Epidermal melanocyte (primary cell): ENCODE data around the gene S100A16.

Experiments
- DNase-seq: peaks from one replicate; pipeline ENCODE4 v3.0.0; 2011; ENCODE audit warnings: low spot score; ENCODE audit not compliant: insufficient read length

Gene S100A16

GRCh38 chr1:153616144-153616916 lies 3.4 kb upstream of the S100A16 start, which contains the start of gene S100A14:
TSS of gene S100A14 (minus strand) at chr1:153616325. CDS start at chr1:153615858, 467 bp downstream.
- no peak for DNase-seq

- no peak for DNase-seq
Observed at GRCh38 chr1:153615406-153615805, 2.5 kb upstream of the S100A16 start.

- DNase-seq, result no peak
Observed at GRCh38 chr1:153614906-153615305, 2.0 kb upstream of the S100A16 start.

- no peak for DNase-seq
Observed at GRCh38 chr1:153614189-153614900, 1.4 kb upstream of the S100A16 start.

- DNase-seq, result no peak
Observed at GRCh38 chr1:153613406-153613805, 469 bp upstream of the S100A16 start.

- no peak for DNase-seq
Observed at GRCh38 chr1:153612111-153612754, 704 bp downstream of the S100A16 start.

GRCh38 chr1:153611356-153611755 lies 1.6 kb downstream of the S100A16 start:
- DNase-seq, result no peak

GRCh38 chr1:153610811-153611301 lies 2.1 kb downstream of the S100A16 start:
- DNase-seq, result no peak

GRCh38 chr1:153610334-153610733 lies 2.6 kb downstream of the S100A16 start:
- DNase-seq, result no peak

GRCh38 chr1:153609585-153609907 lies 3.4 kb downstream of the S100A16 start:
- no peak for DNase-seq

GRCh38 chr1:153608742-153609584 lies 4.0 kb downstream of the S100A16 start:
- peak; percentile 82 for DNase-seq

- DNase-seq, result no peak
Observed at GRCh38 chr1:153608089-153608682, 4.8 kb downstream of the S100A16 start.

GRCh38 chr1:153607381-153607780 lies 5.6 kb downstream of the S100A16 start:
- DNase-seq, result no peak

- no peak for DNase-seq
Observed at GRCh38 chr1:153606194-153606593, 6.7 kb downstream of the S100A16 start.

GRCh38 chr1:153602749-153603148 lies 10.2 kb downstream of the S100A16 start:
- DNase-seq, result no peak

GRCh38 chr1:153599847-153600246 lies 13.1 kb downstream of the S100A16 start:
- DNase-seq, result no peak

- no peak for DNase-seq
Observed at GRCh38 chr1:153598309-153599172, 14.4 kb downstream of the S100A16 start.

GRCh38 chr1:153597206-153597605 lies 15.7 kb downstream of the S100A16 start:
- DNase-seq, result no peak

GRCh38 chr1:153592748-153593147 lies 20.2 kb downstream of the S100A16 start:
- DNase-seq, result no peak

GRCh38 chr1:153588482-153588881 lies 24.5 kb downstream of the S100A16 start:
- no peak for DNase-seq
